DOHH2 (cell line): ENCODE data around the gene N4BP2L2.

Experiments used
- CTCF ChIP-seq: fragments of 200-600 bp; sonication (generic); IDR thresholded peaks from one replicate; pipeline ENCODE4 v1.5.1; 2014; ENCODE audit warnings: antibody characterized with exemption, mild to moderate bottlenecking, low read depth, low read length; ENCODE audit not compliant: poor library complexity, severe bottlenecking
- EZH2phosphoT487 ChIP-seq: fragments of 200-600 bp; sonication (generic); IDR thresholded peaks from 2 replicates; pipeline ENCODE4 v1.6.1; 2017; ENCODE audit warnings: borderline replicate concordance, mild to moderate bottlenecking, antibody characterized with exemption, low read length, moderate library complexity, mixed read lengths

- TF ChIP-seq CTCF (no peak), EZH2phosphoT487 (no peak)
These were observed 47.0 kb upstream of the N4BP2L2 start for GRCh38 chr13:32585550-32586079.
